ENCODE results near the gene CHP1. TPM values are rescaled to one million over a fixed set of nuclear protein-coding genes. Genes with fewer than 3 reads are reported as not detected.

The CHP1 gene
- total RNA-seq, 1 experiment from 2014 or later = 76.5 TPM

GRCh38 chr15:41283653-41284426, 52.8 kb downstream of the CHP1 start (continued):
- TF ChIP-seq FOXP1 (CRISPR knock-in tag; IDR thresholded peaks at IDR 0.05; ENCODE audit: borderline replicate concordance) (peak; percentile 68; the same call in 1 of the 2 replicates), ZNF317 (CRISPR knock-in tag; IDR thresholded peaks at IDR 0.05; ENCODE audit: borderline replicate concordance, low read depth) (0 out of 2 replicates have a peak, but pooled peaks have one; percentile 28), FOXP4 (CRISPR knock-in tag; IDR thresholded peaks at IDR 0.05) (0 out of 2 replicates have a peak, but pooled peaks have one; percentile 19), TEAD4 (CRISPR knock-in tag; IDR thresholded peaks at IDR 0.05) (peak; percentile 60; the same call in 1 of the 2 replicates), MYBL2 (CRISPR knock-in tag; IDR thresholded peaks at IDR 0.05) (0 out of 2 replicates have a peak, but pooled peaks have one; percentile 61), FOXK1 (CRISPR knock-in tag; IDR thresholded peaks at IDR 0.05) (no peak), CREM (CRISPR knock-in tag; IDR thresholded peaks at IDR 0.05) (peak; percentile 84; the same call in 1 of the 2 replicates), NFYB (CRISPR knock-in tag; conservative IDR thresholded peaks at IDR 0.05; ENCODE audit: low read depth) (peak; percentile 98), SP1 (CRISPR knock-in tag; conservative IDR thresholded peaks at IDR 0.05) (peak; percentile 83)
- TF ChIP-seq, protein P1, sequence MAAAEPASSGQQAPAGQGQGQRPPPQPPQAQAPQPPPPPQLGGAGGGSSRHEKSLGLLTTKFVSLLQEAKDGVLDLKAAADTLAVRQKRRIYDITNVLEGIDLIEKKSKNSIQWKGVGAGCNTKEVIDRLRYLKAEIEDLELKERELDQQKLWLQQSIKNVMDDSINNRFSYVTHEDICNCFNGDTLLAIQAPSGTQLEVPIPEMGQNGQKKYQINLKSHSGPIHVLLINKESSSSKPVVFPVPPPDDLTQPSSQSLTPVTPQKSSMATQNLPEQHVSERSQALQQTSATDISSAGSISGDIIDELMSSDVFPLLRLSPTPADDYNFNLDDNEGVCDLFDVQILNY (CRISPR knock-in tag; IDR thresholded peaks at IDR 0.05) = peak; percentile 81; the same call in 1 of the 2 replicates
- TF ChIP-seq, protein P2, sequence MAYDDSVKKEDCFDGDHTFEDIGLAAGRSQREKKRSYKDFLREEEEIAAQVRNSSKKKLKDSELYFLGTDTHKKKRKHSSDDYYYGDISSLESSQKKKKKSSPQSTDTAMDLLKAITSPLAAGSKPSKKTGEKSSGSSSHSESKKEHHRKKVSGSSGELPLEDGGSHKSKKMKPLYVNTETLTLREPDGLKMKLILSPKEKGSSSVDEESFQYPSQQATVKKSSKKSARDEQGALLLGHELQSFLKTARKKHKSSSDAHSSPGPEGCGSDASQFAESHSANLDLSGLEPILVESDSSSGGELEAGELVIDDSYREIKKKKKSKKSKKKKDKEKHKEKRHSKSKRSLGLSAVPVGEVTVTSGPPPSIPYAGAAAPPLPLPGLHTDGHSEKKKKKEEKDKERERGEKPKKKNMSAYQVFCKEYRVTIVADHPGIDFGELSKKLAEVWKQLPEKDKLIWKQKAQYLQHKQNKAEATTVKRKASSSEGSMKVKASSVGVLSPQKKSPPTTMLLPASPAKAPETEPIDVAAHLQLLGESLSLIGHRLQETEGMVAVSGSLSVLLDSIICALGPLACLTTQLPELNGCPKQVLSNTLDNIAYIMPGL (CRISPR knock-in tag; IDR thresholded peaks at IDR 0.05) = peak; percentile 88
- TF ChIP-seq, protein P3, sequence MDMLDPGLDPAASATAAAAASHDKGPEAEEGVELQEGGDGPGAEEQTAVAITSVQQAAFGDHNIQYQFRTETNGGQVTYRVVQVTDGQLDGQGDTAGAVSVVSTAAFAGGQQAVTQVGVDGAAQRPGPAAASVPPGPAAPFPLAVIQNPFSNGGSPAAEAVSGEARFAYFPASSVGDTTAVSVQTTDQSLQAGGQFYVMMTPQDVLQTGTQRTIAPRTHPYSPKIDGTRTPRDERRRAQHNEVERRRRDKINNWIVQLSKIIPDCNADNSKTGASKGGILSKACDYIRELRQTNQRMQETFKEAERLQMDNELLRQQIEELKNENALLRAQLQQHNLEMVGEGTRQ (CRISPR knock-in tag; IDR thresholded peaks at IDR 0.05) = peak; percentile 76
- TF ChIP-seq, protein P4, sequence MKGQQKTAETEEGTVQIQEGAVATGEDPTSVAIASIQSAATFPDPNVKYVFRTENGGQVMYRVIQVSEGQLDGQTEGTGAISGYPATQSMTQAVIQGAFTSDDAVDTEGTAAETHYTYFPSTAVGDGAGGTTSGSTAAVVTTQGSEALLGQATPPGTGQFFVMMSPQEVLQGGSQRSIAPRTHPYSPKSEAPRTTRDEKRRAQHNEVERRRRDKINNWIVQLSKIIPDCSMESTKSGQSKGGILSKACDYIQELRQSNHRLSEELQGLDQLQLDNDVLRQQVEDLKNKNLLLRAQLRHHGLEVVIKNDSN (CRISPR knock-in tag; IDR thresholded peaks at IDR 0.05) = peak; percentile 57; the same call in 1 of the 2 replicates
- TF ChIP-seq, protein P5, sequence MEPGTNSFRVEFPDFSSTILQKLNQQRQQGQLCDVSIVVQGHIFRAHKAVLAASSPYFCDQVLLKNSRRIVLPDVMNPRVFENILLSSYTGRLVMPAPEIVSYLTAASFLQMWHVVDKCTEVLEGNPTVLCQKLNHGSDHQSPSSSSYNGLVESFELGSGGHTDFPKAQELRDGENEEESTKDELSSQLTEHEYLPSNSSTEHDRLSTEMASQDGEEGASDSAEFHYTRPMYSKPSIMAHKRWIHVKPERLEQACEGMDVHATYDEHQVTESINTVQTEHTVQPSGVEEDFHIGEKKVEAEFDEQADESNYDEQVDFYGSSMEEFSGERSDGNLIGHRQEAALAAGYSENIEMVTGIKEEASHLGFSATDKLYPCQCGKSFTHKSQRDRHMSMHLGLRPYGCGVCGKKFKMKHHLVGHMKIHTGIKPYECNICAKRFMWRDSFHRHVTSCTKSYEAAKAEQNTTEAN (CRISPR knock-in tag; IDR thresholded peaks at IDR 0.05) = no peak

GRCh38 chr15:41284427-41285177, 53.5 kb downstream of the CHP1 start:
- POLR2A ChIA-PET = interaction anchor here (1.4 to 1.5 kb wide), 3 partner anchors 48 to 168 kb away, joined by 3 to 4 read pairs (median 4); partner anchors contain the start of genes CHP1, INO80, NUSAP1 and OIP5
- no peak for ATAC-seq
- H3K27me3 Mint-ChIP-seq (ENCODE audit: low read depth) = no peaks in the 10 kb centered on the region
- H3K4me1 Mint-ChIP-seq = peaks cover 25% of the 10 kb centered on the region
- CTCF ChIA-PET = no interaction called here
- H3K4me3 Mint-ChIP-seq = peak overlapping the region; percentile 97
- H3K27ac Mint-ChIP-seq = peak overlapping the region; percentile 99
- H3K9me3 Mint-ChIP-seq = no peaks in the 10 kb centered on the region
- H3K36me3 Mint-ChIP-seq = peaks cover 49% of the 10 kb centered on the region
- DNase-seq (ENCODE audit: low spot score) = no peak
- TF ChIP-seq ARID4B (CRISPR knock-in tag; IDR thresholded peaks at IDR 0.05; ENCODE audit: borderline replicate concordance) (no peak), HMGA2 (CRISPR knock-in tag; IDR thresholded peaks at IDR 0.05) (no peak), ZNF416 (CRISPR knock-in tag; IDR thresholded peaks at IDR 0.05) (no peak)
- TF ChIP-seq, protein P6, sequence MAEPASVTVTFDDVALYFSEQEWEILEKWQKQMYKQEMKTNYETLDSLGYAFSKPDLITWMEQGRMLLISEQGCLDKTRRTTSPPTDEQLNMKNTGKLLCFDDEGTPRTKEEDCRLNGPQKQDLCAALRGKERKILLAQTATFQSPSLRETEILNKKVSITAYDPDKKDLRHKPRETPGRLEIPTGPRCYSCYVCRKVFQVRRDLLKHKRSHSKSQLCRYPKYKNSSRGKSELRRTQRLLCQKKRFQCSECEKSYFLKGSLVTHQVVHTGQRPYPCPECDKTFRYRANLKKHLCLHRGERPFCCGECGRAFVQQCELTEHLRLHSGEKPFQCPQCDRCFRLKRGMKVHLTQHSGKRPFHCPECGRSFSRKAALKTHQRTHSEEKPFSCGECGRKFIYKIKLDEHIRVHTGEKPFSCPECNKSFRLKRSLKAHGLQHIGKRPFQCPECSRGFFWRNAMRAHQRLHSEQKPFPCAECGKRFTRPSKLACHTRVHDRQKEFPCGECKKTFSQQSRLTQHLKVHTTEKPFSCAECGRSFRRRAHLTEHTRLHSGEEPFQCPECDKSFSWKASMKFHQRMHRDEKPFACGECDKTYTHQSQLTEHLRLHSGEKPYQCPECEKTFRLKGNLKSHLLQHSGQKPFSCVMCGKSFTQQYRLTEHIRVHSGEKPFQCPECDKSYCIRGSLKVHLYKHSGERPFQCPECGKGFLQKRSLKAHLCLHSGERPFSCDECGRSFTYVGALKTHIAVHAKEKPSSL (CRISPR knock-in tag; conservative IDR thresholded peaks at IDR 0.05) = no peak
